Stromal cell of bone marrow (primary cell): ENCODE results near the gene HACE1.
"Not testable (repeated sequence)": the region's sequence is repeated elsewhere in the genome, so short reads cannot be mapped to it uniquely, and the experiment has no call there.

Experiments
- DNase-seq: peaks from one replicate; pipeline ENCODE4 v3.0.0-alpha.2; 2012; ENCODE audit warnings: low read depth

Gene HACE1

GRCh38 chr6:104737567-104737966 is 122.2 kb downstream of the HACE1 start:
- not testable (repeated sequence) for DNase-seq

GRCh38 chr6:104736545-104736944 is 123.2 kb downstream of the HACE1 start:
- DNase-seq = no peak

GRCh38 chr6:104730450-104730849 is 129.3 kb downstream of the HACE1 start:
- no peak for DNase-seq

GRCh38 chr6:104729433-104729832 is 130.3 kb downstream of the HACE1 start:
- no peak for DNase-seq

GRCh38 chr6:104728448-104728847 is 131.3 kb downstream of the HACE1 start:
- no peak for DNase-seq

- DNase-seq = peak; percentile 6
These were observed 141.0 kb downstream of the HACE1 start for GRCh38 chr6:104718672-104719071.

- DNase-seq = no peak
These were observed 142.9 kb downstream of the HACE1 start for GRCh38 chr6:104716858-104717257.

- DNase-seq = no peak
These were observed 144.9 kb downstream of the HACE1 start for GRCh38 chr6:104714796-104715195.

- no peak for DNase-seq
These were observed 145.7 kb downstream of the HACE1 start for GRCh38 chr6:104713982-104714381.

- DNase-seq = peak; percentile 22
These were observed 148.3 kb downstream of the HACE1 start for GRCh38 chr6:104711371-104711770.

GRCh38 chr6:104710543-104711335 is 149.0 kb downstream of the HACE1 start:
- no peak for DNase-seq

GRCh38 chr6:104705916-104706442 is 153.7 kb downstream of the HACE1 start:
- no peak for DNase-seq

GRCh38 chr6:104705095-104705707 is 154.5 kb downstream of the HACE1 start:
- peak; percentile 4 for DNase-seq

- no peak for DNase-seq
These were observed 155.5 kb downstream of the HACE1 start for GRCh38 chr6:104704191-104704590.

- DNase-seq = no peak
These were observed 157.4 kb downstream of the HACE1 start for GRCh38 chr6:104702126-104702841.

GRCh38 chr6:104700371-104701185 is 159.1 kb downstream of the HACE1 start:
- DNase-seq = no peak

- no peak for DNase-seq
These were observed 160.0 kb downstream of the HACE1 start for GRCh38 chr6:104699593-104700329.

- DNase-seq = no peak
These were observed 160.7 kb downstream of the HACE1 start for GRCh38 chr6:104698979-104699378.

- no peak for DNase-seq
These were observed 167.7 kb downstream of the HACE1 start for GRCh38 chr6:104692008-104692407.

- peak; percentile 17 for DNase-seq
These were observed 170.0 kb downstream of the HACE1 start for GRCh38 chr6:104689551-104690205.
